Measurements from ENCODE around the gene ARHGEF10L.
"Not testable (repeated sequence)": the region's sequence is repeated elsewhere in the genome, so short reads cannot be mapped to it uniquely, and the experiment has no call there.

ARHGEF10L gene, protein sequence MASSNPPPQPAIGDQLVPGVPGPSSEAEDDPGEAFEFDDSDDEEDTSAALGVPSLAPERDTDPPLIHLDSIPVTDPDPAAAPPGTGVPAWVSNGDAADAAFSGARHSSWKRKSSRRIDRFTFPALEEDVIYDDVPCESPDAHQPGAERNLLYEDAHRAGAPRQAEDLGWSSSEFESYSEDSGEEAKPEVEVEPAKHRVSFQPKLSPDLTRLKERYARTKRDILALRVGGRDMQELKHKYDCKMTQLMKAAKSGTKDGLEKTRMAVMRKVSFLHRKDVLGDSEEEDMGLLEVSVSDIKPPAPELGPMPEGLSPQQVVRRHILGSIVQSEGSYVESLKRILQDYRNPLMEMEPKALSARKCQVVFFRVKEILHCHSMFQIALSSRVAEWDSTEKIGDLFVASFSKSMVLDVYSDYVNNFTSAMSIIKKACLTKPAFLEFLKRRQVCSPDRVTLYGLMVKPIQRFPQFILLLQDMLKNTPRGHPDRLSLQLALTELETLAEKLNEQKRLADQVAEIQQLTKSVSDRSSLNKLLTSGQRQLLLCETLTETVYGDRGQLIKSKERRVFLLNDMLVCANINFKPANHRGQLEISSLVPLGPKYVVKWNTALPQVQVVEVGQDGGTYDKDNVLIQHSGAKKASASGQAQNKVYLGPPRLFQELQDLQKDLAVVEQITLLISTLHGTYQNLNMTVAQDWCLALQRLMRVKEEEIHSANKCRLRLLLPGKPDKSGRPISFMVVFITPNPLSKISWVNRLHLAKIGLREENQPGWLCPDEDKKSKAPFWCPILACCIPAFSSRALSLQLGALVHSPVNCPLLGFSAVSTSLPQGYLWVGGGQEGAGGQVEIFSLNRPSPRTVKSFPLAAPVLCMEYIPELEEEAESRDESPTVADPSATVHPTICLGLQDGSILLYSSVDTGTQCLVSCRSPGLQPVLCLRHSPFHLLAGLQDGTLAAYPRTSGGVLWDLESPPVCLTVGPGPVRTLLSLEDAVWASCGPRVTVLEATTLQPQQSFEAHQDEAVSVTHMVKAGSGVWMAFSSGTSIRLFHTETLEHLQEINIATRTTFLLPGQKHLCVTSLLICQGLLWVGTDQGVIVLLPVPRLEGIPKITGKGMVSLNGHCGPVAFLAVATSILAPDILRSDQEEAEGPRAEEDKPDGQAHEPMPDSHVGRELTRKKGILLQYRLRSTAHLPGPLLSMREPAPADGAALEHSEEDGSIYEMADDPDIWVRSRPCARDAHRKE (N-terminal part only)

GRCh38 chr1:17539477-17540254, at the start of gene ARHGEF10L:
TSS of gene ARHGEF10L (plus strand) at chr1:17539698. CDS start at chr1:17580596, 40,898 bp downstream.
- no peak for DNase-seq (ENCODE audit: low read depth in 2 of 2)

GRCh38 chr1:17489768-17490417, 49.6 kb upstream of the ARHGEF10L start:
- DNase-seq (ENCODE audit: low read depth in 2 of 2): not testable (repeated sequence)

- not testable (repeated sequence) for DNase-seq (ENCODE audit: low read depth in 2 of 2)
These were observed 48.8 kb upstream of the ARHGEF10L start for GRCh38 chr1:17490667-17491066.

GRCh38 chr1:17494114-17494729, 45.3 kb upstream of the ARHGEF10L start:
- DNase-seq (ENCODE audit: low read depth in 2 of 2): peak; percentile 15 to 43

GRCh38 chr1:17496419-17496818, 43.1 kb upstream of the ARHGEF10L start:
- no peak for DNase-seq (ENCODE audit: low read depth in 2 of 2)

- no peak for DNase-seq (ENCODE audit: low read depth in 2 of 2)
These were observed 41.3 kb upstream of the ARHGEF10L start for GRCh38 chr1:17498214-17498613.

- DNase-seq (ENCODE audit: low read depth in 2 of 2): peak in 1 of 2 donors; percentile 7
These were observed 37.1 kb upstream of the ARHGEF10L start for GRCh38 chr1:17502326-17502778.

DNA sequence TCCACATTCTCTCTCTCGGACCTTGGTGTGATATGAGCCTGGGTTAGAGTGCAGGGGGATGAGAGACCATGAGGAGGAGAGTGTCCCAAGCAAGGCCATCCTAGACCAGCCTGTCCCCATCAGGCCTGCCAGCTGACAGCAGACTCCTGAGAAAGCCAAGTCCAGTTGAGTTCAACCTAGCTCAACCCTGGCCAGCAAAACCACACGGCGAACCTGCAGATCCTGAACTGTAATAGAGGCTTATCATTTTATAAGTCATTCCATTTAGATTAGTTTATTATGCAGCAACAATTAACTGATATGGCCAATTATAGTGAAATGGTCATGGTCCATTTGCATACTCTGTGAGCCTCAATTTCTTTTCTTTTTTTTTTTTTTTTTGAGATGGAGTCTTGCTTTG, 36.4 kb upstream of the ARHGEF10L start:
- DNase-seq (ENCODE audit: low read depth in 2 of 2): no peak

- DNase-seq (ENCODE audit: low read depth in 2 of 2): not testable (repeated sequence)
These were observed 32.3 kb upstream of the ARHGEF10L start for GRCh38 chr1:17507200-17507599.

DNA sequence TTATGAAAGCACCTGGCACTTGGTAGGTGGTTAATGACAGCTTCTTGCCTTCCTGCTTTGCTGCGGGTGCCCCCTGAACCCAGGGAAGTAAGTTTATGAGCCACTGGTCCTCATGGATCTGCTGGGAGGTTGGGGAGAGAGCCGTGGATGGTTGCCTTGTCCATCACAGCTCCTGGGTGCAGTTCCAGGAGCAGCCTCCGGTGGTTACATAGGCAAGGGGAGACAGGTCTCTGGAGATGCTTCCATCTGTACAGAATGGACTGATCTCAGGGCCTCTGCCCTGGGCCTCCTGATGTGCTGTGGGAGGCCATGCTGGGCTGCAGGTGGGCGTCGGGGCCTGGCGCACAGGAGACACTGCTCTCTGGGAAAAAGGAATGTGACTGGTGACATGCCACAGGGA, 31.6 kb upstream of the ARHGEF10L start:
- DNase-seq (ENCODE audit: low read depth in 2 of 2): no peak

DNA sequence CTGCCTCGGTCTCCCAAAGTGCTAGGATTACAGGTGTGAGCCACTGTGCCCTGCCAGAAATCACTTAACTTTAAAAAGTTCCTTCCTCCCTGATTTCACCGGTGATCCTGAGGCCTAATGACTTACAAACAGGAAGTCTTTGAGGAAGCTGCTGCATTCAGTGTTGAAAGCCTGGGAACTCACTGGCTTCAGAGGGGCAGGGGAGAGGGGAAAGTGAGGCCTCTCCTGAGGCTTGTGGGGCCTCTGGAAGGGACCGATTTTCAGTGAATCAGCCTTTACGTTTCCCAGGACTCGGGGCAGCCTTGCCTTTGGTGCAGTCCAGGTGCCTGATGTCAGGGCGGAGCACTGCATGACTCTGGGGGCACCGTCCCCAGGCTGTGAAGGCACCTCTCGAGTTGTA, 30.1 kb upstream of the ARHGEF10L start:
- DNase-seq (ENCODE audit: low read depth in 2 of 2): no peak

GRCh38 chr1:17510138-17510537, 29.4 kb upstream of the ARHGEF10L start:
- no peak for DNase-seq (ENCODE audit: low read depth in 2 of 2)

GRCh38 chr1:17511188-17511587, 28.3 kb upstream of the ARHGEF10L start:
- DNase-seq (ENCODE audit: low read depth in 2 of 2): no peak

DNA sequence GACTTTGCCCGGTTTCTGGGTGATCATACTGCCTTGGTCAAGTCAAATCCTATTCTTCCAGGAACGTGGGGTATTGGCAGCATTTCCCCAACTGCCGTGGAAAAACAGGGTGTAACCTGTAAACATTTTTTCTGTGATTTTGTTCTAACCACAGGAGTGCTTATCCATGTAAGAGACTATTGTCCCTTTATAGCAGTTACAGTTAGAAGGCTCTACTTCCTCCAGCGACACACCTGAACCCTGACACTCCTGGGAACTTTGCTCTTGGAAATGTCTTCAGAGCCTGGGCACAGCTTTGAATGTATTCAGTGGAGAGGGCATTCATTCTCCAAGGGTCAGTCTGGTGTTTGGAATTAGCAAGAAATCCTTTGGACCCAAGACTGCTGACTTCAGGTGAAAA, 26.4 kb upstream of the ARHGEF10L start:
- no peak for DNase-seq (ENCODE audit: low read depth in 2 of 2)

- no peak for DNase-seq (ENCODE audit: low read depth in 2 of 2)
These were observed 24.7 kb upstream of the ARHGEF10L start for GRCh38 chr1:17514776-17515175.

DNA sequence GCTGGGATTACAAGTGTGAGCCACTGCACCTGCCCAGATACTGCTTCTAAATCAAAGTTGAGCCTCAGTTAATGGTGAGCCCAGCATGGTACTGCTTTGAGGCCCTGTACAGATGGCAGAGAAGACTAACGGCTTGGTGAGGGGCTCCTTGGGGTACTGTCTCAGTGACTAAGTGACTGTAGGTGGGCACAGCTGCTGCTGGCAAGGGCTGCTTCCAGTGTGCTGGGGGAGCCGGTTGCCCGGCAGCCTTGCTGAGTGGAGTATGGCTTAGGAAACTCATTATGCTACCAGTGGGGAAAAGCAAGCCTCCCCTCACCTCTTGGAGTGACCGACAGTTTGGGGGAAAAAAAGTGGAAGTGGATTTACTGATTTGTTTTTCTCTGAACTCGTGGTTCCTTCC, 23.6 kb upstream of the ARHGEF10L start:
- no peak for DNase-seq (ENCODE audit: low read depth in 2 of 2)

DNA sequence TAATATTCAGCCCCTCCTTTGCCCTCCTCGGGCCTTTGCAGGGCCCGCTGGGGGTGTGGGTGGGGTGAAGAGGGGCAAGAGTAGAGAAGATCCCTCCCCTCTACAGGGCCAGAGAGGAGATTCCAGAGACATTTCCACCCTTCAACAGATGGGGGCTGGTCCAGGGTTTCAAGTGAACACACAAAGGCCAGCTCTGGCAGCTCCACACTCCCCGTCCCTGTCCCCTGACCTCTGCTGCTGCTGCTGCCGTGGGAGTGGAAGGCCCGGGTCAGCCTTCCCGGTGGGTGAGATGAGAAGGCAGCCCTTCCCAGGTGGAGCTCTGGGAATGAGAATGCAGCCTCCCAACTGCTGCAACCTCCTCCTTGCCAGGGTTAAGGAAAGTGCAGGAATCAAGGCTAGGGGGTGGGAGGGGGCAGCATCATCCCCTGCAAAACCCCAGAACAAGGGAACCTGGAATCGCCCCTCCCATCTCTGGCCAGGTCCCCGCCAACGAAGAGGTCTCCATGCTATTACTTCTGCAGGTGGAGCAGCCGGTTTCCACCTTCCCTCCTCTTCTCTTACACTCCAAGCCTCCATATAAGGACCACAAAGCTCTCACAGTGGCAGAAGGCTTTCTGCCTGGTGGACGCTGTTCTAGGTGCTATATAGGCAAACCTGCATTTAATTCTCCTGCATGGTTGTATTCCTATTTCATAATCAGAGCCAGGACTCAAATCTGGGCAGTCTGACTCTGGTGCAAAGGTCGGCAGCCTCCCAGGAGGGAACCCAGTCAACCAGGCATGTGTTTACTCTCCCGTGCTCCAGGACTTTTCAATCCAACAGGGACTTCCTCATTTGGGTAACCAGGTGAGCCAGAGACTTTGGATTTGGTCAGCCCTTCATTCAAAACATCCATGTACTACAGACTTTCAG, 22.9 kb upstream of the ARHGEF10L start:
- no peak for DNase-seq (ENCODE audit: low read depth in 2 of 2)

GRCh38 chr1:17520041-17520440, 19.5 kb upstream of the ARHGEF10L start:
- DNase-seq (ENCODE audit: low read depth in 2 of 2): no peak
